ENCODE results near the gene ZBTB39. TPM values are rescaled to one million over a fixed set of nuclear protein-coding genes. Genes with fewer than 3 reads are reported as not detected.

ZBTB39 gene
- total RNA-seq, 2 experiments from 2014 or later: 5.1 to 5.5 TPM

- Mint-ChIP-seq H3K36me3 (ENCODE audit: low read depth) (no peaks in the 10 kb centered on the region), H3K4me3 (no peak overlapping the region), H3K4me1 (ENCODE audit: low read depth) (peaks cover 20% of the 10 kb centered on the region), H3K27me3 (peaks cover 2% of the 10 kb centered on the region), H3K27ac (no peak overlapping the region), H3K9me3 (no peaks in the 10 kb centered on the region)
- DNase-seq (no peak), ATAC-seq (no peak)
- ChIA-PET POLR2A (interaction anchor here (1.5 kb wide), 1 partner anchor 24 kb away, joined by 5 read pairs; no protein-coding TSS in a partner anchor), CTCF (interaction anchor here (1.1 kb wide), 1 partner anchor 41 kb away, joined by 3 read pairs; no protein-coding TSS in a partner anchor)
- intact Hi-C loops (cut with micrococcal nuclease): no loop called here
- TF ChIP-seq, protein P1, sequence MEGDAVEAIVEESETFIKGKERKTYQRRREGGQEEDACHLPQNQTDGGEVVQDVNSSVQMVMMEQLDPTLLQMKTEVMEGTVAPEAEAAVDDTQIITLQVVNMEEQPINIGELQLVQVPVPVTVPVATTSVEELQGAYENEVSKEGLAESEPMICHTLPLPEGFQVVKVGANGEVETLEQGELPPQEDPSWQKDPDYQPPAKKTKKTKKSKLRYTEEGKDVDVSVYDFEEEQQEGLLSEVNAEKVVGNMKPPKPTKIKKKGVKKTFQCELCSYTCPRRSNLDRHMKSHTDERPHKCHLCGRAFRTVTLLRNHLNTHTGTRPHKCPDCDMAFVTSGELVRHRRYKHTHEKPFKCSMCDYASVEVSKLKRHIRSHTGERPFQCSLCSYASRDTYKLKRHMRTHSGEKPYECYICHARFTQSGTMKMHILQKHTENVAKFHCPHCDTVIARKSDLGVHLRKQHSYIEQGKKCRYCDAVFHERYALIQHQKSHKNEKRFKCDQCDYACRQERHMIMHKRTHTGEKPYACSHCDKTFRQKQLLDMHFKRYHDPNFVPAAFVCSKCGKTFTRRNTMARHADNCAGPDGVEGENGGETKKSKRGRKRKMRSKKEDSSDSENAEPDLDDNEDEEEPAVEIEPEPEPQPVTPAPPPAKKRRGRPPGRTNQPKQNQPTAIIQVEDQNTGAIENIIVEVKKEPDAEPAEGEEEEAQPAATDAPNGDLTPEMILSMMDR (IDR thresholded peaks at IDR 0.05): no peak
Observed at GRCh38 chr12:57042695-57043094, 36.3 kb upstream of the ZBTB39 start.

DNA sequence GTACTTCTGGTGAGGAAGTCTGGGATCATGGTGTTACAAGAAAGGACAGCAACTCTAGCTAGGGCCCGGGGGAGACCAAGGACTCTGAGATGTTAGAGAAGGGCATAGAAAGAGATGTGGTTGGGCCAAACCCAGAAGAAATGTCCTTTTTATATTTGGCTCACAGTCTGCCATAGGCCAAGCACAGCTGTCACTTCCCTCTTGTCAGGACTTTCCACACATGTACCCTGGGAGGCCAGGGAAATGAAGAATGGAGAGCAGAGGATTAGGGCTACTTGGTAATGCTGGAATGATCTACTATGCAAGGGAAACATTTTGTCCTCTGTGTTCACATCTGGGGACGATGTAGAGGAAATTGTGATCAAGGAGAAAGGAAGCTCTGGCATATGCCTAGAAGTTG lies 34.4 kb upstream of the ZBTB39 start:
- DNase-seq (no peak), ATAC-seq (no peak)
- intact Hi-C loops (cut with micrococcal nuclease): no loop called here
- TF ChIP-seq, protein P1 (IDR thresholded peaks at IDR 0.05): no peak
- peaks cover 3% of the 10 kb centered on the region for H3K4me1 Mint-ChIP-seq (ENCODE audit: low read depth)
- POLR2A ChIA-PET: interaction anchor here (1.4 kb wide), 1 partner anchor 13 kb away, joined by 3 read pairs; no protein-coding TSS in a partner anchor
- H3K9me3 Mint-ChIP-seq: no peaks in the 10 kb centered on the region
- no peaks in the 10 kb centered on the region for H3K36me3 Mint-ChIP-seq (ENCODE audit: low read depth)
- no peak overlapping the region for H3K4me3 Mint-ChIP-seq
- H3K27ac Mint-ChIP-seq: no peak overlapping the region
- CTCF ChIA-PET: interaction anchor here (1.0 to 2.9 kb wide), 10 partner anchors 9 to 135 kb away, joined by 3 to 9 read pairs (median 4); no protein-coding TSS in a partner anchor
- peaks cover 2% of the 10 kb centered on the region for H3K27me3 Mint-ChIP-seq

- Mint-ChIP-seq H3K4me3 (no peak overlapping the region), H3K4me1 (ENCODE audit: low read depth) (peaks cover under 1% of the 10 kb centered on the region), H3K9me3 (no peaks in the 10 kb centered on the region), H3K27me3 (peaks cover 2% of the 10 kb centered on the region), H3K27ac (no peak overlapping the region), H3K36me3 (ENCODE audit: low read depth) (no peaks in the 10 kb centered on the region)
- CTCF ChIA-PET: interaction anchor here (1.0 to 2.9 kb wide), 8 partner anchors 9 to 136 kb away, joined by 3 to 9 read pairs (median 4); no protein-coding TSS in a partner anchor
- POLR2A ChIA-PET: interaction anchor here (1.4 to 4.8 kb wide), 2 partner anchors 9 to 13 kb away, joined by 3 to 21 read pairs; partner anchors contain the start of gene MYO1A
- DNase-seq (no peak), ATAC-seq (no peak)
- intact Hi-C loops (cut with micrococcal nuclease): no loop called here
- TF ChIP-seq, protein P1 (IDR thresholded peaks at IDR 0.05): no peak
Observed at GRCh38 chr12:57040211-57040610, 33.9 kb upstream of the ZBTB39 start.

DNA sequence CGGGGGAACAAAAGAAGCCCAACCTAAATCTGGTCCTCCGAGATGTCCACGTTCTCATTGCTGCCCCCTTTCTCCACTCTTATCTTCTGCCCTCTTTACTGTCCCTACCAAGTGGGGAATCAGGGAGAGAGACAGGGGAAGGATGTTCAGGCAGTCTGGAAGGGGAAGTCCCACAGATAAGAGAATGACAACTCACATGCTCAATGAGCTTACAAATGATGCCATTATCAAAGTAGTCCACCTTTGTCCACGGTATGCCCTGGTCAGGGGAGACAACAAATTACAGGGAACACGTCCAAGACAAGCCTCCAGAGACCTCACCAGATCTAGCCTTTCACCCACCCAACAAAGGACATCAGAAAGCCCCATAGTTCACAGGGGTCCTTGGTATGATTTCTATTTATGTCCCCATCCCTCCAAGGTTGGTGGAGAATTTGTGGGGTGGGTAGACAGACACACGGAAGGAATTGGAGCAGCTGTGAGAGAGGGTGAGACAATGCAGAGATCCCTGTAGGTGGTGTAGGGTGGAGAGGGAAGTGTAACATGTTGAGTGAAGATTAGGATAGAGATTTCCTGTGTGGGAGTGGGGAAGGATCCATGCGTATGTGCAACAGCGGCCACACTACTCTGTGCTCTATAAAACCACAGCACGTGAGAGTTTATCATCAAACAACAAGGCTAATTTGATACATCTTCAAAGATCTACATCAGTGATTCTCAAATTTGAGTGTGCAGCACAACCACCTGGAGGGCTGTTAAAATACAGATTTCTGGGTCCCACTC lies 32.9 kb upstream of the ZBTB39 start:
- Mint-ChIP-seq H3K27ac (no peak overlapping the region), H3K36me3 (ENCODE audit: low read depth) (no peaks in the 10 kb centered on the region), H3K27me3 (peaks cover 2% of the 10 kb centered on the region), H3K4me3 (no peak overlapping the region), H3K9me3 (no peaks in the 10 kb centered on the region), H3K4me1 (ENCODE audit: low read depth) (no peaks in the 10 kb centered on the region)
- no peak for ATAC-seq
- TF ChIP-seq, protein P1 (IDR thresholded peaks at IDR 0.05): no peak
- ChIA-PET POLR2A (interaction anchor here (4.8 kb wide), 1 partner anchor 10 kb away, joined by 21 read pairs; the partner anchor contains the start of gene MYO1A), CTCF (interaction anchor here (2.9 kb wide), 1 partner anchor 8 kb away, joined by 9 read pairs; no protein-coding TSS in a partner anchor)
- no peak for DNase-seq
- intact Hi-C loops (cut with micrococcal nuclease): no loop called here

DNA sequence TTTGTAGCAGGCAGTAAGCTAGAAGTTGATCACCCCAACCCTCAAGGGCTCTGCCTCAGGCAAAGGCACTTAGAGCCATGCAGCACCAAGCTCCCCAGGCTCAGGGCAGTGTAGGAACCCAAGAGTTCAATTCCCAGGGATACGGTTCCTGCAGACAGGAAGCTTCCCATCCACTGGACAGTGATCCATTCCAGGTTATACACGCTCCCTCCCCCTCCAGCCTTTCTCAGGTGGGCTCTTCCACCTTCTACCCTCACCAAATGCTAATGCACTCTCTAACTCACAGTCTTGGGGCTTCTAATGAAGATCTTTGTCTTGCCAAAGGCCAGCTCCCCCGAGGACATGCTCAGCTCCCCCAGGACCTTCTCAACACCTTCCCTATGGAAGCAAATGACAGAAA lies 30.9 kb upstream of the ZBTB39 start:
- TF ChIP-seq, protein P1 (IDR thresholded peaks at IDR 0.05): no peak
- Mint-ChIP-seq H3K27me3 (peaks cover 2% of the 10 kb centered on the region), H3K9me3 (no peaks in the 10 kb centered on the region), H3K4me3 (no peak overlapping the region), H3K27ac (no peak overlapping the region), H3K4me1 (ENCODE audit: low read depth) (no peaks in the 10 kb centered on the region), H3K36me3 (ENCODE audit: low read depth) (no peaks in the 10 kb centered on the region)
- ChIA-PET CTCF (interaction anchor here (0.8 to 1.7 kb wide), 5 partner anchors 11 to 75 kb away, joined by 3 to 5 read pairs (median 5); no protein-coding TSS in a partner anchor), POLR2A (interaction anchor here (0.8 to 4.8 kb wide), 5 partner anchors 10 to 26 kb away, joined by 3 to 21 read pairs (median 4); partner anchors contain the start of gene MYO1A)
- intact Hi-C loops (cut with micrococcal nuclease): no loop called here
- DNase-seq: no peak
- ATAC-seq: no peak
